GM18511 (cell line): ENCODE results near the gene SPNS3.

Source experiments
- ATAC-seq: cut with Tn5 transposase; IDR thresholded peaks from one replicate; pipeline ENCODE4 v1.9.1; 2021; ENCODE audit warnings: mild to moderate bottlenecking, moderate library complexity; ENCODE audit not compliant: unreplicated experiment

The SPNS3 gene

GRCh38 chr17:4426499-4427208 lies 7.1 kb upstream of the SPNS3 start:
- no peak for ATAC-seq

- no peak for ATAC-seq
These were observed 6.2 kb upstream of the SPNS3 start for GRCh38 chr17:4427505-4427904.

- no peak for ATAC-seq
These were observed 2.6 kb downstream of the SPNS3 start for GRCh38 chr17:4436381-4436780.

GRCh38 chr17:4436846-4437245 lies 3.1 kb downstream of the SPNS3 start:
- no peak for ATAC-seq

GRCh38 chr17:4438162-4438944 lies 4.6 kb downstream of the SPNS3 start:
- ATAC-seq, result no peak

GRCh38 chr17:4440021-4440420 lies 6.3 kb downstream of the SPNS3 start:
- ATAC-seq, result no peak

- ATAC-seq, result no peak
These were observed 7.2 kb downstream of the SPNS3 start for GRCh38 chr17:4440690-4441686.

- ATAC-seq, result no peak
These were observed 8.8 kb downstream of the SPNS3 start for GRCh38 chr17:4442582-4442981.

GRCh38 chr17:4443476-4443875 lies 9.7 kb downstream of the SPNS3 start:
- no peak for ATAC-seq

GRCh38 chr17:4444782-4445473 lies 11.2 kb downstream of the SPNS3 start:
- no peak for ATAC-seq

- ATAC-seq, result no peak
These were observed 12.0 kb downstream of the SPNS3 start for GRCh38 chr17:4445731-4446130.

- no peak for ATAC-seq
These were observed 12.8 kb downstream of the SPNS3 start for GRCh38 chr17:4446326-4447071.

- ATAC-seq, result no peak
These were observed 14.6 kb downstream of the SPNS3 start for GRCh38 chr17:4448197-4448980.

GRCh38 chr17:4449736-4450135 lies 16.0 kb downstream of the SPNS3 start:
- ATAC-seq, result no peak

- ATAC-seq, result no peak
These were observed 17.1 kb downstream of the SPNS3 start for GRCh38 chr17:4450710-4451316.

GRCh38 chr17:4453812-4454591 lies 20.3 kb downstream of the SPNS3 start:
- ATAC-seq, result no peak

GRCh38 chr17:4460661-4461060 lies 26.9 kb downstream of the SPNS3 start:
- ATAC-seq, result no peak
